Measurements from ENCODE around the gene CAMK2N1. TPM values are rescaled to one million over a fixed set of nuclear protein-coding genes. Genes with fewer than 3 reads are reported as not detected.

Gene CAMK2N1
- total RNA-seq, 4 donors from 2014 or later = 3.2 to 12.2 (median 8.1) TPM

GRCh38 chr1:20511518-20512428, 25.8 kb upstream of the CAMK2N1 start:
- no peaks in the 10 kb centered on the region for H3K36me3 ChIP-seq
- H3K4me3 ChIP-seq (replicated peaks in 1 of 3) = no peak overlapping the region
- no peak for TF ChIP-seq CTCF (IDR thresholded peaks at IDR 0.05)
- no peak for TF ChIP-seq POLR2A (IDR thresholded peaks at IDR 0.05)
- H3K9me3 ChIP-seq = no peaks in the 10 kb centered on the region
- peaks cover 6 to 10% of the 10 kb centered on the region in 2 donors for H3K4me1 ChIP-seq
- DNase-seq = no peak
- no peaks in the 10 kb centered on the region for H3K27me3 ChIP-seq
- H3K27ac ChIP-seq = no peak overlapping the region
- WGBS, 2 donors = 51 to 59% methylated on average over 6 of the region's 6 CpGs
- intact Hi-C loops (cut with DNase I) = no loop called here

- no peaks in the 10 kb centered on the region for H3K36me3 ChIP-seq
- H3K9me3 ChIP-seq = no peaks in the 10 kb centered on the region
- H3K4me3 ChIP-seq (replicated peaks in 1 of 3) = peak overlapping the region; percentile 62 to 92 (median 76)
- intact Hi-C loops (cut with DNase I) = no loop called here
- whole genome bisulfite sequencing, 2 donors = 65 to 70% methylated on average over 5 of the region's 5 CpGs
- peak overlapping the region; percentile 12 to 73 (median 54) for H3K27ac ChIP-seq
- H3K4me1 ChIP-seq = peaks cover 15 to 22% of the 10 kb centered on the region in 2 donors
- no peaks in the 10 kb centered on the region for H3K27me3 ChIP-seq
- TF ChIP-seq POLR2A (IDR thresholded peaks at IDR 0.05) (no peak), CTCF (IDR thresholded peaks at IDR 0.05) (no peak)
- DNase-seq = no peak
These were observed 22.4 kb upstream of the CAMK2N1 start for GRCh38 chr1:20508411-20508771.

- H3K27ac ChIP-seq = peak within 1 kb of the TSS; percentile 12 to 73 (median 54)
- H3K36me3 ChIP-seq = no peaks in the 10 kb centered on the region
- TF ChIP-seq CTCF (IDR thresholded peaks at IDR 0.05) (no peak), POLR2A (IDR thresholded peaks at IDR 0.05) (peak in 1 of 2 donors; percentile 72)
- WGBS, 2 donors = 1 to 3% methylated on average over 28 to 34 of the region's 58 CpGs
- intact Hi-C loops (cut with DNase I) = no loop called here
- H3K27me3 ChIP-seq = no peaks in the 10 kb centered on the region
- DNase-seq = peak; percentile 94 to 97
- no peaks in the 10 kb centered on the region for H3K9me3 ChIP-seq
- H3K4me3 ChIP-seq (replicated peaks in 1 of 3) = peak within 1 kb of the TSS; percentile 62 to 92 (median 76)
- H3K4me1 ChIP-seq = peaks cover 15 to 22% of the 10 kb centered on the region in 2 donors
These were observed 21.8 kb upstream of the CAMK2N1 start, which contains the start of gene MUL1 for GRCh38 chr1:20507564-20508410. Gene MUL1, minus strand, starts transcription at chr1:20508151. Its CDS starts 127 bp downstream, at chr1:20508024.

GRCh38 chr1:20507248-20507563, 21.2 kb upstream of the CAMK2N1 start:
- Histone ChIP-seq H3K4me3 (replicated peaks in 1 of 3) (peak overlapping the region; percentile 62 to 92 (median 76)), H3K27me3 (no peaks in the 10 kb centered on the region), H3K4me1 (peaks cover 15 to 22% of the 10 kb centered on the region in 2 donors), H3K27ac (peak overlapping the region in 1 of 3 donors; percentile 54), H3K36me3 (peaks cover 0 to 1% of the 10 kb centered on the region in 2 donors), H3K9me3 (no peaks in the 10 kb centered on the region)
- intact Hi-C loops (cut with DNase I) = no loop called here
- WGBS, 2 donors = 40 to 54% methylated on average over 5 of the region's 5 CpGs
- no peak for TF ChIP-seq POLR2A (IDR thresholded peaks at IDR 0.05)
- TF ChIP-seq CTCF (IDR thresholded peaks at IDR 0.05) = no peak
- no peak for DNase-seq
